Measurements from ENCODE around the gene FKBP5. TPM values are rescaled to one million over a fixed set of nuclear protein-coding genes. Genes with fewer than 3 reads are reported as not detected.

Gene FKBP5
- total and polyA plus RNA-seq, 9 of the 15 experiments (the other 6 are each of a cell fraction or from before 2014, with no cell fraction given): 32.7 to 151 (median 75.0) TPM

DNA sequence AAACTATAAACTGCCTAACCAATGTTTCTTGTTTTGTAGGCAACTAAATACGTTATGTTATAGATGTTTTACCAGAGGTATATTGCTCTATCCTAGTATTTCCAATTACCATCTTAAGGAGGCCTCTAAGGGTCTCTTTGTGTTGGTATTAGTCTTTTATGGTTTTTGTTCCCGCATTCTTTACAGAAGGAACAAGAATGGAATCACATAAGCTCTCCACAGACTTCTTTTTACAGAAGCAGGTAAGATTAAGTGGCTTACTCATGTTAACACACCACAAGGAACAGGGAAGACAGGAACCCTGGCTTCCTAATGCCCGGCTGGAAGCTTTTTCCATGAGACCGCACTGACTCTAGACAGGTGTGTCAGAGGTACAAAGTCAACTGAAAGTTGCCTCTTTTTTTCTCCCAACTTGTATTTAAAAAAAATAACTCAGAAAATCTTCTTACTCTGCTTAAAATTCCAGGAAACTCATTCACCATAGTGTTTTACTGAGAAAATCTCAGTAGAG, 55.1 kb downstream of the FKBP5 start (continued):
- TF ChIP-seq AFF4 (CRISPR knock-in tag; IDR thresholded peaks at IDR 0.05): no peak
- TF ChIP-seq ZKSCAN8 (CRISPR knock-in tag; IDR thresholded peaks at IDR 0.05): no peak

- Histone ChIP-seq H3K9me1 (ENCODE audit: control insufficient read depth, insufficient read depth, low read length) (no peaks in the 10 kb centered on the region), H4K20me1 (replicated peaks; ENCODE audit: control insufficient read depth, insufficient read depth, low read length) (no peaks in the 10 kb centered on the region), H3K9me3 (replicated peaks; ENCODE audit: control insufficient read depth, insufficient read depth, low read depth, low read length) (no peaks in the 10 kb centered on the region), H3K9ac (ENCODE audit: insufficient read depth in 1 of 2, low read depth in 2 of 2, low read length in 2 of 2) (no peak overlapping the region), H2AFZ (ENCODE audit: low read depth, low read length) (no peak overlapping the region), H3K27ac (ENCODE audit: extremely low read depth, low read depth, low read length) (no peak overlapping the region), H3K27me3 (ENCODE audit: control insufficient read depth in 2 of 2, insufficient read depth in 2 of 2, low read length in 2 of 2) (no peaks in the 10 kb centered on the region), H3K4me2 (ENCODE audit: insufficient read depth, low read length) (no peak overlapping the region), H3K79me2 (ENCODE audit: control insufficient read depth, insufficient read depth, low read length) (no peaks in the 10 kb centered on the region), H3K4me1 (replicated peaks in 1 of 2; ENCODE audit: control insufficient read depth in 2 of 2, insufficient read depth in 2 of 2, low read length in 2 of 2) (no peaks in the 10 kb centered on the region), H3K36me3 (ENCODE audit: control insufficient read depth, insufficient read depth, low read length) (peaks cover 60% of the 10 kb centered on the region), H3K4me3 (no peak overlapping the region)
- ChIA-PET POLR2A (interaction anchor here (0.8 to 1.0 kb wide), 2 partner anchors 12 to 14 kb away, joined by 3 read pairs; no protein-coding TSS in a partner anchor), CTCF (ENCODE audit: low intra/inter-chr PET ratio) (no interaction called here)
- intact Hi-C loops (cut with micrococcal nuclease): no loop called here
- WGBS (ENCODE audit: insufficient coverage, low coverage, missing lambda C conversion rate): 96% methylated on average over 5 of the region's 7 CpGs
- DNase-seq (ENCODE audit: extremely low read depth in 1 of 4, low spot score in 3 of 4) (no peak), ATAC-seq (no peak), FAIRE-seq (no peak)
- no TSS peak for BruUV-seq (replicated peaks)
- in situ Hi-C loops (cut with MboI): no loop called here
- TF ChIP-seq PPARD (CRISPR knock-in tag; IDR thresholded peaks at IDR 0.05) (no peak), HNRNPK (IDR thresholded peaks at IDR 0.05; ENCODE audit: low read depth, low read length, poor library complexity, severe bottlenecking) (no peak), ZNF3 (CRISPR knock-in tag; IDR thresholded peaks at IDR 0.05) (no peak), MAFF (IDR thresholded peaks at IDR 0.05; ENCODE audit: low read length) (no peak), ZNF76 (CRISPR knock-in tag; IDR thresholded peaks at IDR 0.05; ENCODE audit: borderline replicate concordance) (no peak), CBFA2T3 (IDR thresholded peaks at IDR 0.05) (no peak), KLF16 (IDR thresholded peaks at IDR 0.05) (no peak), NR2C1 (IDR thresholded peaks at IDR 0.05) (no peak), NR2C1 (tag; IDR thresholded peaks at IDR 0.05) (no peak), RBM14 (IDR thresholded peaks at IDR 0.05; ENCODE audit: borderline replicate concordance, insufficient read depth, low read depth, low read length) (no peak)
Observed at GRCh38 chr6:35629876-35630378, 58.8 kb downstream of the FKBP5 start.
